ENCODE measurements around the gene TMEM163. TPM values are rescaled to one million over a fixed set of nuclear protein-coding genes. Genes with fewer than 3 reads are reported as not detected.

TMEM163 gene
- total RNA-seq, 1 experiment from 2014 or later = 0.94 TPM

- TF ChIP-seq MLX (CRISPR knock-in tag; IDR thresholded peaks at IDR 0.05) (no peak), USF1 (CRISPR knock-in tag; IDR thresholded peaks at IDR 0.05) (no peak), GABPB1 (CRISPR knock-in tag; IDR thresholded peaks at IDR 0.05) (no peak), MYBL2 (CRISPR knock-in tag; IDR thresholded peaks at IDR 0.05) (no peak), ZNF425 (CRISPR knock-in tag; conservative IDR thresholded peaks at IDR 0.05) (no peak), FOXP1 (CRISPR knock-in tag; IDR thresholded peaks at IDR 0.05; ENCODE audit: borderline replicate concordance) (no peak)
Observed at GRCh38 chr2:134412639-134412999, 306.2 kb downstream of the TMEM163 start (continued).

GRCh38 chr2:134411828-134412638 lies 306.8 kb downstream of the TMEM163 start:
- TF ChIP-seq MAX (CRISPR knock-in tag; IDR thresholded peaks at IDR 0.05) (peak; percentile 34; the same call in 1 of the 2 replicates), ELF4 (CRISPR knock-in tag; IDR thresholded peaks at IDR 0.05; ENCODE audit: low read depth) (no peak), GABPB1 (CRISPR knock-in tag; IDR thresholded peaks at IDR 0.05) (peak; percentile 77), CTCF (IDR thresholded peaks at IDR 0.05) (0 out of 2 replicates have a peak, but pooled peaks have one; percentile 28)
- ATAC-seq = peak; percentile 97
- no peak overlapping the region for H3K4me3 Mint-ChIP-seq
- peaks cover 13% of the 10 kb centered on the region for H3K4me1 Mint-ChIP-seq
- CTCF ChIA-PET = interaction anchor here (0.5 to 3.3 kb wide), 49 partner anchors 8 to 893 kb away, joined by 3 to 43 read pairs (median 4); no protein-coding TSS in a partner anchor
- POLR2A ChIA-PET = interaction anchor here (1.1 to 1.2 kb wide), 2 partner anchors 13 to 292 kb away, joined by 3 to 4 read pairs; no protein-coding TSS in a partner anchor
- peak; percentile 64 for DNase-seq (ENCODE audit: low spot score)
- no peaks in the 10 kb centered on the region for H3K36me3 Mint-ChIP-seq
- no peaks in the 10 kb centered on the region for H3K27me3 Mint-ChIP-seq (ENCODE audit: low read depth)
- H3K27ac Mint-ChIP-seq = no peak overlapping the region
- no peaks in the 10 kb centered on the region for H3K9me3 Mint-ChIP-seq

- DNase-seq (ENCODE audit: low spot score) = no peak
- CTCF ChIA-PET = interaction anchor here (0.5 to 3.3 kb wide), 46 partner anchors 9 to 892 kb away, joined by 3 to 43 read pairs (median 4); no protein-coding TSS in a partner anchor
- Mint-ChIP-seq H3K4me3 (no peak overlapping the region), H3K4me1 (peaks cover 13% of the 10 kb centered on the region), H3K27ac (no peak overlapping the region), H3K36me3 (no peaks in the 10 kb centered on the region), H3K27me3 (ENCODE audit: low read depth) (no peaks in the 10 kb centered on the region), H3K9me3 (no peaks in the 10 kb centered on the region)
- POLR2A ChIA-PET = interaction anchor here (1.1 to 1.2 kb wide), 2 partner anchors 12 to 291 kb away, joined by 3 to 4 read pairs; no protein-coding TSS in a partner anchor
- ATAC-seq = peak; percentile 13; the same call in 1 of the 2 replicates
- no peak for TF ChIP-seq EMX1 (CRISPR knock-in tag; IDR thresholded peaks at IDR 0.05)
- no peak for TF ChIP-seq ETV6 (CRISPR knock-in tag; IDR thresholded peaks at IDR 0.05)
- TF ChIP-seq GRHL2 (CRISPR knock-in tag; IDR thresholded peaks at IDR 0.05; ENCODE audit: insufficient replicate concordance, severe bottlenecking) = no peak
- TF ChIP-seq ATF1 (CRISPR knock-in tag; IDR thresholded peaks at IDR 0.05) = no peak
- TF ChIP-seq FOXJ3 (CRISPR knock-in tag; IDR thresholded peaks at IDR 0.05; ENCODE audit: borderline replicate concordance) = no peak
- TF ChIP-seq HMGA2 (CRISPR knock-in tag; IDR thresholded peaks at IDR 0.05) = no peak
- TF ChIP-seq TEAD1 (CRISPR knock-in tag; IDR thresholded peaks at IDR 0.05) = no peak
- TF ChIP-seq E2F1 (CRISPR knock-in tag; IDR thresholded peaks at IDR 0.05) = no peak
- TF ChIP-seq ZNF263 (CRISPR knock-in tag; IDR thresholded peaks at IDR 0.05; ENCODE audit: low read depth) = no peak
- no peak for TF ChIP-seq MAX (CRISPR knock-in tag; IDR thresholded peaks at IDR 0.05)
- TF ChIP-seq ZNF512 (CRISPR knock-in tag; IDR thresholded peaks at IDR 0.05; ENCODE audit: borderline replicate concordance) = no peak
- no peak for TF ChIP-seq MYBL2 (CRISPR knock-in tag; IDR thresholded peaks at IDR 0.05)
- no peak for TF ChIP-seq ATF2 (CRISPR knock-in tag; IDR thresholded peaks at IDR 0.05; ENCODE audit: borderline replicate concordance, low read depth)
Observed at GRCh38 chr2:134411279-134411827, 307.4 kb downstream of the TMEM163 start.

Data from WTC11 (cell line).